ENCODE measurements around the gene SLC31A2.

SLC31A2 gene

GRCh38 chr9:113187929-113188595 lies 37.3 kb downstream of the SLC31A2 start:
- DNase-seq: no peak

GRCh38 chr9:113192455-113192854 lies 41.6 kb downstream of the SLC31A2 start:
- no peak for DNase-seq

DNA sequence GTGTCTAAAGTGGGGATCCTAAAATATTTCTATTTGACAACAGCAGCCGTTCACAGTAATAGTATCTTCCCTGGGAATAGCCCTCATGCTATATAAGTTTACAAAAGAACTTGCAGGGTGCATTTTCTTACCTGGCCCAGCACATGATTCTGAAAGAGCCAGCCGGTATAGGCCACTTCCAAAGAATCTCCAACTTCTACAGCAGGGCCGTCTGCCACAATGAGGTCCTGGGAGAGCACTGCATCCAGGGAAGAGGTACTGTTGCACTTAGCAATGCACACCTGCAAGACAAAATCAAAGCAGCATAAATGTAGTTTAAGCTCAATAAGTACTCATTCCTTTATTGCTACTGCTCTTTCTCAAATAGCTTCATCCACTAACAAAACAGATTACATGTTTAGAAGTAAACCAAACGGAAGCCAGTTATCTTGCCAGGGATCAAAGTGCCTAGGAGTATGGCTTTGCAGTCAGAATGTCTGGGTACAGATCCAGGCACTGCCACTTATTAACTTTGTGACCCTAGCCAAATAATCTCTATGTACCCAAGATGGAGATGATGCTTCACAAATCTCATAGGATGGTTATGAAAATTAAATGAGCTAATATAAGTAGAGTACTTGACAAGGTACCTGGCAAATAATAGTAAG lies 49.0 kb downstream of the SLC31A2 start:
- no peak for DNase-seq

GRCh38 chr9:113205432-113205831 lies 54.6 kb downstream of the SLC31A2 start:
- DNase-seq: no peak

- no peak for DNase-seq
Measured at GRCh38 chr9:113205861-113206260, 55.1 kb downstream of the SLC31A2 start.

- no peak for DNase-seq
Measured at GRCh38 chr9:113210815-113211214, 60.0 kb downstream of the SLC31A2 start.
